ENCODE measurements around the gene PRKAB2.

DNA sequence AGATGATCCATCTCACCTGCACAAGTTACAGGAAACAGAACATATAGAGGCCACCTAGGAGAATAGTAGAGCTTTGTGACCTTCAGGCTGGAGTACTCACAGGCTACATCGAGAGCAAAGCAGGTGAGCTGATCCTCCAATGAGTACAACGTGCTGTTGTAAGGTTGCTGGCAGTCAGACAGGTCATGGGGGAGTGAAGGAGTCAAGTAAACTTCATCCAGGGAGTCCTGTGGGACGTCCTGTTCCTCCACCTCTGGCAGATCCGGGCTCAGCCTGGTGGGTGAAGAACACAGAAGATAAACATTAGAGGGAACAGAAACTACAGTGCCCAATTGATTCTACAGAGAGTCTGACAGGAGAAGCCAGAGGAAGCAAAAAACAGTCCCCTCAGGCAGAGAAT lies 62.5 kb downstream of the PRKAB2 start:
- TF ChIP-seq POLR2AphosphoS5 (IDR thresholded peaks at IDR 0.05) (no peak), CTCF (IDR thresholded peaks at IDR 0.05) (no peak), POLR2A (IDR thresholded peaks at IDR 0.05; ENCODE audit: low read depth) (no peak), EP300 (IDR thresholded peaks at IDR 0.05) (no peak)
